GM19035 (cell line): ENCODE data around the gene ATP10A.

ENCODE experiments used
- ATAC-seq: cut with Tn5 transposase; IDR thresholded peaks from one replicate; pipeline ENCODE4 v1.9.1; 2021; ENCODE audit not compliant: unreplicated experiment

Gene ATP10A

DNA sequence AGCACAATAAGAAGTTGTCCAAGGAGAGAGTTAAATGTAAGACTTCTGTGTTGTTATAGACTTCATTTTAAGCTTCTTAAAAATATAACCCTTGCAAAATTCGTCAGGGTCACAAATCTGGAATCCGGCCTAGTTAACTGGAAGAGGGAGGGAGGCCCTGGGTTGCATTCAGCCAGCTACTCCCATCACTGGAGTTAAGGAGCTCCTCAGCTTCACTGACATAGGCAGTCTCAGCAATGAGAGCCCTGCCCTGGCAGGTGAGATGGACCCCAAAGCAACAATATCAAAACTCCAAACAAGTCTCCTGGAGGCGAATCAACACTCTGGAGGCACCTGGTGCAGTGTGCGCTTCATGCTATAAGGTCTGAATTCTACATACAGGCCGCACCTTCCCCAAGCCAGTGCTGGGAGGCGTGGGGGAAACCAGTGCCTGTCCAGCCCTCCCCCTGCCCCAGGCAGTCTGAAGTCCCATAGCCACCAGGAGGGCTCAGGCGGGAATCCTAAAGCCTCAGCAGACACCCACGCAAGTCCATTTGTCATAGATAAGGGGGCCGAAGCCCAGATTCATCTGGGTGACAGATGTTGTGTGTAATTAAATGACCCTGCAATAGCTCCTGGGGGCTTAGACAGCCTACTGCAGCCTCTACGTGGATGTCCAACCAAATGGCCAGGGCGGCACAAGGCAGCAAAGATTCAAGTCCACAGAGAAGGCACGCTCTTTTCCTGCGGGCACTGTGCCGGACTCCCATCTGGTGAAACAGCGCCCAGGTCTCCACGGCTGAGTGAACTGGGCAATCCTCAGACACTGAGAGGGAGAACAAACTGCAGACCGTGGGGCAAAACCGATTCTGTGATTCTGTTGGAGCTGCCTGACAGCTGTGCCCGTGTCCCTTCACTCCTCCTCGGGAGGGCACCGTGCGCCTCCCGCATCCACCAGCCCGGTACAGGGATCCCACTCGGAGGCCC is 64.9 kb downstream of the ATP10A start:
- no peak for ATAC-seq

DNA sequence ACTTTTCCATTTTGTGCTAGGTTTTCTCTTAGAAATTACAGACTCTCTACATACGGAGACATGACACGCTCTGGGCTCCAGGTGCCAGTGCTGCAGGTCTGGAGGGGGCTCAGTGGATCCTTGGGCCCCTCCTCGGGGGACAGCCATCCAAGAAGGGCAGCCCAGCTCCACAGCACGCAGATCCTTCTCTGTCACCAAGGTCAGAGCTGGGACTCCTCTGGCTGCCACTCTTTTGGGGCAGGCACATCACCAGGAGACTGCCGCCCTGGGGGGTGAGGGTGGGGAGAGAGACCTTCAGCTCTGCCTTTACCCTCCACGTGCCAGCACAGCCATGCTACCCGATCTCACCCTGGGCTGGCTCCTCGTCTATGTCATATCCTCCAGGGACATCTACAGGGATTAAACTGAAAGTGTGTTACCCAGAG is 65.6 kb downstream of the ATP10A start:
- ATAC-seq = no peak

DNA sequence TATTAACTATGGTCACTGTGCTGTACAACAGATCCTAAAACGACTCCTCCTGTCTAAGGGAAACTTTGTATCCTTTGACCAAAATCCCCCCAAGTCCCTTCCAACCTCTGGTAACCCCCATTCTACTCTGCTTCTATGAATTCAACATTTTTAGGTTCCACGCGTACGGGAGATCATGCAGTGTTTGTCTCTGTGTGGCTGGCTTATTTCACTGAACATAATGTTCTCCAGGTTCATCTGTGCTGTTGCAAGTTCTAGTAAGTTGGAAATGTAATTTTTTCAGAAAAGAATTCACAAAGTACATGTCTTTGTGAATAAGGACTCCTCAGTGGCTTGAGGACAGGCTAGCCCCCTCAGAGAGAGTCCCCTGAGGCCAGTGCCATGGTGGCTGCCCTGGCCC is 66.1 kb downstream of the ATP10A start:
- no peak for ATAC-seq

DNA sequence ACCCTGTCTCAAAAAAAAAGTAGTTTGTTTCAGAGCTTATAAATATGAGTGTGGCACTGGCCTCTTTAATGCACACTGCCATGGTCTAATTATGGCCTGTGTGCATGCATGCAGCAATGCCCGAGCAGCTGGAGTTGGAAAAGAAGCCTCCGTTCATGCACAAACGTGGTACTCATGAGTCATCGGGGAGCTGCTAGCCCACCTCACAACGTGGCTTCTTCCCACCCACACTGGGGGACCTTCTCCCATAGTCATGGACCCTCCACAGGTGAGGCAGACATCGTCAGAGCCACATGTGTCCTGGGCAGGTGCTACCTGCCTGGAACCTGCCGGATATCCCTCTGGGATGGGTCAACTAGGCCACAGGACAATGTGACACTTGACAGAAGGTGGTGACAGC is 66.7 kb downstream of the ATP10A start:
- no peak for ATAC-seq

DNA sequence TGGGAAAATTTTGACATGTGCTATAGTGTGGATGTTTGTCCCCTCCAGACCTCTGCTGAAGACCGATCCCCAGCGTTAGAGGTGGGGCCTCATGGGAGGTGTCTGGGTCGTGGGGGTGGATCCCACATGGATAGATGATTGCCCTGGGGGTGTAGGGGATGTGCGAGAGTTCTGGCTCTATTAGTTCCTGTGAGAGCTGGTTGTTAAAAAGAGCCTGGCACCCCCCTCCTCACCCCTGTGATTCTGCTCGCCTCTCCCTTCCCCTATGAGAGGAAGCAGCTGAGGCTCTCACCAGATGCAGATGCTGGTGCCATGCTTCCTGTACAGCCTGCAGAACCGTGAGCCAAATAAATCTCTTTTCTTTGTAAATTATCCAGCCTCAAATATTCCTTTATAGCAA is 67.4 kb downstream of the ATP10A start:
- ATAC-seq = no peak

GRCh38 chr15:25795061-25795460 is 68.1 kb downstream of the ATP10A start:
- ATAC-seq = no peak

- peak; percentile 55 for ATAC-seq
Observed at GRCh38 chr15:25793354-25794050, 69.6 kb downstream of the ATP10A start.

DNA sequence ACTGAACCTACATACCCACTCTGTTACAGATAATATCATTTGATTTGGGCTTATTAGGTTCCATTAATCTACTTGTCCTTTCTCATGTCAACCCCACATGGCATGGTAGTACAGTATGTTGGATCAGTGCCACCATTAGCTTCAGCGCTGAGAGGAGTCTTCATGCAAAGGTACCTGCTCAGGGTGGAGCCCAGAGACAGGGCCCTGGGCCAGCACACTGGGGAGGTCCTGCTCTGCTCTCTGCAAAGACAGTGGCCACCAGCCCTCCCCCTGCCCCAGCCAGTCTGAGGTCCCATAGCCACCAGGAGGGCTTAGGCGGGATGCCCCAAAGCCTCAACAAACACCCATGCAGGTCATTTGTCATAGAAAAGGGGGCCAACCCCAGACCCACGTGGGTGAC is 71.0 kb downstream of the ATP10A start:
- ATAC-seq = no peak

- no peak for ATAC-seq
Observed at GRCh38 chr15:25790000-25790660, 73.0 kb downstream of the ATP10A start.

GRCh38 chr15:25789616-25789999 is 73.5 kb downstream of the ATP10A start:
- ATAC-seq = no peak

- no peak for ATAC-seq
Observed at GRCh38 chr15:25789211-25789610, 73.9 kb downstream of the ATP10A start.

- ATAC-seq = no peak
Observed at GRCh38 chr15:25787855-25788520, 75.1 kb downstream of the ATP10A start.

- no peak for ATAC-seq
Observed at GRCh38 chr15:25787381-25787780, 75.7 kb downstream of the ATP10A start.

GRCh38 chr15:25786040-25786439 is 77.1 kb downstream of the ATP10A start:
- no peak for ATAC-seq

GRCh38 chr15:25785641-25786025 is 77.5 kb downstream of the ATP10A start:
- ATAC-seq = no peak

GRCh38 chr15:25784876-25785640 is 78.1 kb downstream of the ATP10A start:
- ATAC-seq = no peak

- no peak for ATAC-seq
Observed at GRCh38 chr15:25783607-25784540, 79.3 kb downstream of the ATP10A start.

DNA sequence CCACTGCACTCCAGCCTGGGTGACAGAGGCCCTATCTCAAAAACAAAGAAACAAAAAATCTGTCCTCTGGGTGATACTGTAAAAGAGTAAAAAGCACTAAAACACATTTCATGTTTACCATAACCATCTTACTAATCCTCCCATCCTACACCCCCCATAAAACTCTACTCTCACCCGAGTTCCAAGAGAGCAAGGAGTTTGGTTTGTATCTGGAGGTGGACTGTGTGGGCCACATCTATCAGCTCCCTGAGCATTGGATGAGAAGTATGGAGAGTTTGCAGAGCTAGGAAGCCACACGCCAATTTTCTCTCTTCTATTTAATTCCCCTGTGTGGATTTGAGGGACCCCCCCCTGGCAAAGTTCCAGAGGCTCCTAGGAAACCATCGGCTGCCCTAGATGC is 80.0 kb downstream of the ATP10A start:
- ATAC-seq = no peak
